Measurements from ENCODE around the gene TGM3.

TGM3 gene

GRCh38 chr20:2285193-2285592 is 10.6 kb upstream of the TGM3 start:
- DNase-seq (ENCODE audit: low spot score) = no peak

DNA sequence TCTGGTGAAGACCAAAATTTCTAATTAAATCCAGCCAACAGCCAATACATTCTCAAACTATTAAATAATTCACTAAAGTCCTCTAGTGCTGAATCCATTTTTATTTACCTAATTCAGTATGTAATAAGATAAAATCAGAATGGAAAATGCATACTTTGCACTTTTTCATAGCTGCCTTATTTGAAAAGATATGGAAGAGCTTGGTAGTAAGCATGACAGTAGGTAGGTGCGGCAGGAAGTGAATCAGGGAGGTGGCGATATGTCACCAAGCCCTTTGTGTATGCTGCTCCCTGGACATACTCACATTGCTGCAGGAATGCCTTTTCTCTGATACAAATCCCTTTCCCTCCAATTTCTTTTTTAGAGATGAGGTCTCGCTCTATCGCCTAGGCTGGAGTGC is 10.2 kb upstream of the TGM3 start:
- DNase-seq (ENCODE audit: low spot score) = no peak

GRCh38 chr20:2287504-2287903 is 8.3 kb upstream of the TGM3 start:
- DNase-seq (ENCODE audit: low spot score) = no peak

DNA sequence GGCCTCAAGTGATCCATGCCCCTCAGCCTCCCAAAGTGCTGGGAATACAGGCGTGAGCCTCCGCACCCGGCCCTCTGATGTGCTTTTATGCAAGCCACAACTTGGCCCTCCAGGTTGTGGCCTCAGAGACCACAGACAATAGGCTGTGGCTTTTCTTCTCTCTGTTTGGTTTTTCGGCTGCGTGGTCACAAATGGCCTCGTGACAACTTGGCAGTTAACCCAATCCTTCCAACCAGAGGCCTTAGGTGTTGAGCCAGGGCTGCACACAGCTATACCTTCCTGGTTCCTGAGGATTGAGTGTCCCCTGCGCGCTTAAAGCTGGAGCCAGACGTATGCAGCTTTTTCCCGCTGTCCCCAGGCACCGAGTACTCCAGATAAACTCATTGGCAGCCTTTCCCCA is 6.3 kb upstream of the TGM3 start:
- no peak for DNase-seq (ENCODE audit: low spot score)

DNA sequence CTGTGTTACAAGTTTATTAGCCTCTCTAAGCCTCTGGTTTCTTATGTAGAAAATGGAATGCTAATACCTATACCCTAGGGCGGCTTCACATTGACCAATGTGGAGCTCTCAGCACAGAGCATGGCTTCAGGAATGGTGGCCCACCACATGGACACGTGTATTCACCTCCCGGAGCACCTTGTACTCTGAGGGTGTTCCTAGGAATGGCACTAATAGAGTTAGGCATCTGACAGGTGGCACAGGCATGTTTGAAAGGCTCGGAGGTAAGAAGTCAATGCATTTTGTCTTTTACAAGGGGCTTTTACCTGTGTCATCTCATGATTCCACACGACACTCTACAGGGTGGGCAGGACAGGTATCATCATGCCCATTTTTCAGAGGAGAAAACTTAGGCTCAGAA is 5.3 kb upstream of the TGM3 start:
- DNase-seq (ENCODE audit: low spot score) = no peak

DNA sequence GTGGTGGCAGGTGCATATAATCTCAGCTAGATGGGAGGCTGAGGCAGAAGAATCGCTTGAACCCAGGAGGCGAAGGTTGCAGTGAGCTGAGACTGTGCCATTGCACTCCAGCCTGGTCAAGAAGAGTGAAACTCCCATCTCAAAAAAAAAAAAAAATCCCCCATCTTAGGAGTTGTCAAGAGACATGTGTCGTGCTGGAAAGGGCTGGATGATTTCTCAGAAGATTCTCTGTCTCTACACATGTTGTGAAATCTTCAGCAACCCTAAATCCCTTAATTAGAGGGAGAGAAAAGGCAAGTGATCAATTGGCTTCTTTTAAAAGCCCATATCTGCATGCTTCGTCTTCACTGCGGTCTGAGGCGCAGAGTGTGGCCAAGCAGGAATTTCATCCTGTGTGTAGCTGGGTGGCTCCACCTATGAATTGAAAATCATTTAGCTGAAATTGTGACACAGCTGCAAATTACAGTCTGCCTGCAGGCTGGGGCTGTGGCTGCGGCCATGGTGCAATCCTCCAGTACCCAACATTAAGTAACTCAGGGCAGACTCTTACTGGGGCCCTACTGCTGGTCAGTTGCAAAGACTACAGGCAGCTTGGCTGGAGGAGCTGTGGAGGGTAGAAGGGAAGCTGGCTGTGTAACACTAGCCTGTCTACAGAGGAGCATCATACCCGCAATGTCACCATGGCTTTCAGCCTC is 3.2 kb upstream of the TGM3 start:
- no peak for DNase-seq (ENCODE audit: low spot score)

- no peak for DNase-seq (ENCODE audit: low spot score)
Measured at GRCh38 chr20:2293486-2293885, 2.3 kb upstream of the TGM3 start.

DNA sequence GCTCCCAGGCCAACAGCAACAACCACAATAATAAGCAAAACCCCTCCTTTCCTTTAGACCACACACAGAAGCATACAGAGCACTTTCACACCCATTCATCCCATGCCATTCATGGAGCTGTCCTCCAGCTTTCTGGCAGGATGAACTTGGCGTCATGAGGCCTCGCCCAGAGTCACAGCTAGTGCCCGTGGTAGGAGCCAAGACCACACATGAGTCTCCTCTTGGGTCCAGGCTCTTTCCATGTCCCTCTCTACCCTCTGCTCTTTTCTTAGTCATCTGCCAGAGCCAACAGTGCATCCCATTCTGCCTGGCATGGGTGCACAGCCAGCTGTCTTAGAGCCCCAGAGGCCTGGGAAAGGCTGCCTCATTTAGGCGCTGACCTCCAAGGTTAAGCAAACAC is 1.8 kb upstream of the TGM3 start:
- DNase-seq (ENCODE audit: low spot score) = no peak

GRCh38 chr20:2295286-2295685 is 515 bp upstream of the TGM3 start:
- no peak for DNase-seq (ENCODE audit: low spot score)

DNA sequence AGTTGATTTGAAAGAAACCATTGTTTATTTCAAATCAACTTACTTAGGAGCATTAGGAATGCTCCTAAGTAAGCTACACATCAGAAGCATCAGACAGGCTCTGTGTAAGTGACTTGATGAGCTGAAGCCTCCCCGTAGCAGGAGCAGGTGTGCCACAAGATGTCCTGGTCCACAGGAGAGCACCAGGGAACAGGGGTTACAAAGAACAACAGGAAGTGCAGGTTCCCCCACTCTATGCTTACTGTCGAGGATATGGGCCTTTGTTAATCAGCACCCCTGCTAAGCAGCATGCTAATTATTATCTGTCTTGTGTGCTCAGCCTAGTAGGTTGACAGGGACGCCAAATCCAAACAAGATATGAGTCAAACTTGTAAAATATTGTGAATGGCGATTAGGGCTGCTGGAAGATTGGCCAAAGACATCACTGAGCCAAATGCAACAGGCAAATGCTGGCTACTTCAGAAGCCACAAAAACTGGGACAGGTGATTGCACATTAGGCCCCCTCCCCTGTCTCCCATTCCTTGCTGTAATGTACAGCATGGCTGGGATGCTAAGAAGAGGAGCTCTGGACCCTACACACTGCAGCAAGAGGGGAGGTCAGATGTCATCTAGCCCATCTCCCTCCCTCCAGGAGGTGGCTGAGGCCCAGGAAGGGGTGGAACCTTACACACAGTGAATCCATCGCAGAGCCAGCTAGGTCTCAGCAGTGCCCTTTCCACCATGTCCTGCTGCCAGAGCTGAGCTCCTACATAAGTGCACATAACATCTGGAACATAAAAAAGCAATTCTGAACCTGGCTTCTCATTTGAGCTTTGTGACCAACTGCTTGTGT is 939 bp downstream of the TGM3 start:
- no peak for DNase-seq (ENCODE audit: low spot score)

DNA sequence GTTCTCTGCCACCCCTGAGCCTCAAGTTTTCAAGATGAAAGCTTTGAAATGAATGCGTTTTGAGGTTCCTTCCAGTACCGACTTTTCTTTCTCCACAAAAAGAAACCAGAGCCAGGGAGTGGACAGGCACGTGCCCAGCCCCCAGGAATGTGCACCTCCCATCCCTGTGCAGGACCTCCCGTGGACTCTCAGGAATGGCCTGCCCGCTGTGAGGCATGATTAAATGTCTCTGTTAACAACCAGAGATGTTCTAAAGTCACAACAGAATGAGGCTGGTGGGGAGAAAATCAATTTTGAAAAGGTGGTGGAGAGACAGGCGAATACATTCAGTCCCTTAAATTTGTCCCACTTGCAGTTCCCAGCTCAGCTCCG is 1.5 kb downstream of the TGM3 start:
- no peak for DNase-seq (ENCODE audit: low spot score)

DNA sequence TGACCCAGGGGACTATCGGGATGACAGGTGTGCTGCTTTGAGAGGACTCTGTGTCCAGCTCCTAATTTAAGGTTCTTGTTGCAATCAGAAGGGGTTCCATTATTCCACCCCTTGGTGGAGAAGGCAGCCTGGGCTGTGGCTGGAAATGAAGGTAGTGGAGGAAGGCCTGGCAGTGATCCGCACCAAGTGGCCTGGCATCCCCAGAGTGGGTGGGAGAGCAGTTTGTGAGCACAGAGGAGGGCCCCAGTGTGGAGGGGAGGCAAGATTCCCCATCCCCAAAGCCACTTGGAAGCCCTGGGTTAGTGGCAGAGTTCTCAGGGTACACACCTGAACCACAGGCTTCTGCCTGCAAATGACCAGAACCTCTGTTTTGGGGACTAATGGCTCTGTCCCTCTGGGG is 2.3 kb downstream of the TGM3 start:
- no peak for DNase-seq (ENCODE audit: low spot score)

- DNase-seq (ENCODE audit: low spot score) = no peak
Measured at GRCh38 chr20:2298701-2299100, 2.9 kb downstream of the TGM3 start.

DNA sequence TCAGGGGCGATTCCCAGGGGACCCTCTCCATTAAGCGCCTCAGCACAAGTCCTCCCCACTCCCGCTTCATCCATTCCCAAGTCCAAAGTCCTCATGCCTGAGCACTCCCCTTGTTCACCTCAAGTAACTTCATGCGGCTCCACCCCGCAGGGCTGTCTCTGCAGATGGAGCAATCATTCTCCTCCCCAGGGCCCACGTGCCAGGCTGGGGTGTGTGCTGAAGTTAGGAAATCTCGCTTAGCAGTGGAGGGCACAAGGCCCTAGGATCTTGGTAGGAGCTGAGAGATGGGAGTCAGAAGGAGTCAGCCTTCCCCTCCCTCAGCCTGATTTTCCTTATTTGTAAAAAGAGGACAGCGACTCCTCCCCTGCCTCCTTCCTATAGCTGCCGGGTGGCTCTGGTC is 3.5 kb downstream of the TGM3 start:
- DNase-seq (ENCODE audit: low spot score) = peak; percentile 55

DNA sequence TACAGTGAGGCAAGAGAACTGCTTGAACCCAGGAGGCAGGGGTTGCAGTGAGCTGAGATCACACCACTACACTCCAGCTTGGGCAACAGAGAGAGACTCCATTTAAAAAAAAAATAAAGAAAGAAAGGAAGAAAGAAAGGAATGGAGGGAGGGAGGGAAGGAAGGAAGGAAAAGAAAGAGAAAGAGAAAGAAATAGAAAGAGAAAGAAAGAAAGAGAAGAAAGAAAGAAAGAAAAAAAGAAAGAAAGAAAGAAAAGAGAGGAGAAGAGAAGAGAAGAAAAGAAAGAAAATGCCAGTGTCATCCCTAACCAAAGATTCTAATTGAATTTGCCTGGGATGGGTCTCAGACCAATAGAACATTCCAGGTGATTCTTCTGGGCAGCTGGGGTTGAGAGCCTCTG is 4.2 kb downstream of the TGM3 start:
- DNase-seq (ENCODE audit: low spot score) = no peak

DNA sequence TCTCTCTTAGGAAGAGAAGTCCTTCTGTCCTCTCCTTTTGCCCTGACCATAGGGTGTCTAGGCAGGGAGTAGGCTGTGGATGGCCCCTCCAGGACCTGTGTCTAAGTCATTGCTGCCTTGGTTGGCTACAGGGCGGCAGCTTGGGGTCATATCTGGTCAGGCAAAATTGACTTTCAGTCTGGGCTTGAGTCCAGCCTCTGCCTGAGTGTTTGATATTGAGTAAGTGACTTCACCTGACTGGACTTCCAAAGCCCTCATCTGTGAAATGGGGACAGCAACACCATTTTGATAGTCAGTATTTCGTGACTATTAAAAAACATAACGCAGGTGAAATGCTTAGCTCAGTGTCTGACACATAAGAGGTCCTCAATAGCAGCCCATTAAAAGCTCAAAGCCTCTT is 4.6 kb downstream of the TGM3 start:
- DNase-seq (ENCODE audit: low spot score) = no peak

DNA sequence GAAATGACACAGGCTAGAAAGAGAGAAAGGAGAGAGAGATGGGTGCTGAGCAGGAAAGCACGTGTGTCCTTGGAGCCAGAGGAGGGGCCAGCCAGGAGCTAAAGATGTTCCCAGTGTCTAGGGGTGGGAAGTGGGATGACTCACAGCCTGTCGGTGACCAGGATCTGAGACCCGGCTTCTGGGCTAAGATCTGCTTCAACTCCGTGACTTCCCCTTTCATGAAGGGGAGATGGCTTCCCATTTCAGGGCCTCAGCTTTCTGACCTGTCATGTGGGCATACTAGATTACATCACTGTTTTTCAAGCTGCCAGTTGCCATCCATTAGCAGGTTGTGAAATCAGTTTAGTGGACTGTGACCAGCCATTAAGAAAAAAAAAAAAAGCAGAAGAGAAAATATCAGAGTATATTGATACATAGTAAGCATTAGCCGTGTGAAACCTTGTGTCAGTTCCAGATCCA is 5.4 kb downstream of the TGM3 start:
- no peak for DNase-seq (ENCODE audit: low spot score)

DNA sequence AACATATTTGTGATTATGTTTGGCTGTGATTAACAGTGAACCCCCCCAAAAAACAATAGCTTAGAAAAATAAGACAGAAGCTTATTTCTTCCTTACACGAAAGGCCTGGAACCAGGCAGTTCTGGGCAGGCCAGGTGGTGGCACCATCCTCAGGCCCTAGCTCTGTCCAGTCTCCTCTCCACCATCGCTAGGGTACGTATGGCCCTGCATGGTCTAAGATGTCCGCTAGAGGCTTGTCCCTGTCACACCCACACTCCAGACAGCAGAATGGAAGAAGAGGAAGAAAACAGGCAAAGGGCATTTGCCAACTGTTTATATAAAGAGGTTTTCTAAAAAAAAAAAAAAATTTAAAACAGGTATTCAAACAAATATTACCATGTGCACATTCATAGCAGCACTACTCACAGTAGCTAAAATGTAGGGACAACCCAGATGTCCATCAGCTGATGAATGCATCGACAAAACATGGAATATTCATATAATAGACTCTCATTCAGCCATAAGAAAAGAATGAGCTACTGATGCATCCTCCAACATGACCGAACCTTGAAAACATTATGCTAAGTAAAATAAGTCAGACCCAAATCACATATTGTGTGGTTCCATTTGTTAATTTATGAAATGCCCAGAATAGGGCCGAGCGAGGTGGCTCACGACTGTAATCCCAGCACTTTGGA is 6.7 kb downstream of the TGM3 start:
- DNase-seq (ENCODE audit: low spot score) = no peak

DNA sequence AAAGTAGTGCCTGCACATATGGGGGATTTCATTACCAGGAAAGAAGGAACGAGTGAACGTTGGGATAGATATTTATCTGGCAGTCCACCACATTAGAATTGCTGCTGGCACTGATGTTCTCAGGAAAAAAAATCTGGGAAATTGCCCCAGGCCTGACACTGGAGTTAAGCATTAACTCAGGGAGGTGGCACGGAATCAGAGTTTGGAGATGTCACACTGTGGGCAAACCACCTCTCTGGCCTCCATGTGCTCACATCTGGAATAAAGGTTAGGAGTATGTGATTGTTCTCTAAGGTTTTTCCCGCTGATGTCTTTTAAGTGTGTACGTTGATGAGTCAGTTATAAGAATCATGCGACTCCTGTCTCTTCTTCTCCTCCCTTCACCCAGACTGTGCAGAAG is 7.9 kb downstream of the TGM3 start:
- DNase-seq (ENCODE audit: low spot score) = peak; percentile 28

DNA sequence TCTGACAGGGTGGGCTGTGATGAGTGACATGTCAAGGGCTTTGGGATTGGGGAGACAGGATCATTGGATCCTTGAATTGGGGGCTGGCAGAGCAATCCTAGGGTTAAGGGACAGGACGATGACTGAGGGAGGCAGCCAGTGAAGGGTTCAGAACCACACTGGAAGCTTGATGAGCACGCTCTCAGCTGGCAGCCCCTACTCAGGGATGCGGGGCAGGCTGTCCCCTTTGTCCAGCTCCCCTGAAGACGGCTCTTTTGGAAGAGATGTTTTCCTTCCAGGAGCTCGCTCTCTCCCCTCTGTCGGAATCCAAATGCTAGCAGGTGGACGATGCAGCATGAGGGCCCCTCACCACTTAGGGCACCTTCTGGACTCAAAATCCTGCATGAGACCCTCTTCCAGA is 8.4 kb downstream of the TGM3 start:
- DNase-seq (ENCODE audit: low spot score) = no peak

DNA sequence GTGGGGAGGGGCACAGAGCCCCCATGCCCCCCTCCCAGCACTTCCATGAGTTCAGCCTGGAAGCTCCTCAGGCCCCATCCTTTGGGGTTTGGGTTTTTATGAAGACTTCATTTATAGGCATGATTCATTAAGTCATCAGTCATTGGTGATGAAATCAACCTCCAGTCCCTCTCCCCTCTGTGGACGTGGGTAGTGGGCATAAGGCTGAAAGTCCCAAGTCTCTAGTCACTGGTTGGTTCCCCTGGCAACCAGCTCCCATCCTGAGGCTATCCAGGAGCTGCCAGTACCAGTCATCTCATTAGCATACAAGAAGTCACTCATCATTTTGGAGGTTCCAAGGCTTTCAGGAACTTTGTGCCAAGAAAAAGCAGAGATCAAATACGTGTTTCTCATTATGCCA is 9.2 kb downstream of the TGM3 start:
- DNase-seq (ENCODE audit: low spot score) = no peak

GRCh38 chr20:2305479-2305878 is 9.7 kb downstream of the TGM3 start:
- DNase-seq (ENCODE audit: low spot score) = no peak

GRCh38 chr20:2305946-2306345 is 10.1 kb downstream of the TGM3 start:
- DNase-seq (ENCODE audit: low spot score) = no peak
